Muscle of leg (tissue), 11 donors: Measurements from ENCODE around the gene ZFYVE21. TPM values are rescaled to one million over a fixed set of nuclear protein-coding genes. Genes with fewer than 3 reads are reported as not detected.

Experiments
- DNase-seq: peaks from one replicate; pipeline ENCODE4 v3.0.0; 2013
- H3K27ac ChIP-seq: one replicate; pipeline ENCODE4 v1.5.1; 2013; ENCODE audit warnings: mild to moderate bottlenecking, low read length, control low read depth
- H3K27me3 ChIP-seq: one replicate; pipeline ENCODE4 v1.6.1; 2013; ENCODE audit warnings: low read length; ENCODE audit not compliant: control insufficient read depth, insufficient read depth
- H3K36me3 ChIP-seq: one replicate; pipeline ENCODE4 v1.6.1; 2013; ENCODE audit warnings: low read length; ENCODE audit not compliant: control insufficient read depth, insufficient read depth
- H3K4me1 ChIP-seq: one replicate; pipeline ENCODE4 v1.6.1; 2013; ENCODE audit warnings: low read length; ENCODE audit not compliant: control insufficient read depth, insufficient read depth
- H3K4me3 ChIP-seq: one replicate; pipeline ENCODE4 v1.5.1; 2013; ENCODE audit warnings: low read length, control low read depth
- H3K9me3 ChIP-seq: replicated peaks from 2 replicates; pipeline ENCODE4 v1.6.1; 2013; ENCODE audit warnings: low read depth, low read length; ENCODE audit not compliant: control insufficient read depth
- WGBS: methylation state at CpG from one replicate; pipeline ENCODE4 v1.1.5; 2013; ENCODE audit warnings: missing lambda C conversion rate; ENCODE audit not compliant: insufficient coverage; 5-methylcytosine and 5-hydroxymethylcytosine counted together
- polyA plus RNA-seq, 8 donors: library from polyadenylated mRNA; unstranded; fragments of 120-200 nt; gene quantifications; one replicate each; pipeline versions ENCODE4 v1.2.1 to v1.2.3, GENCODE V29; 2013; ENCODE audit warnings: inconsistent platforms in 1 of 8, low replicate concordance in 1 of 8; ENCODE audit not compliant: insufficient read length in 8 of 8, insufficient read depth in 1 of 8
- total RNA-seq: library from RNA; stranded (reverse); fragments of 120-200 nt; gene quantifications from one replicate; pipeline ENCODE4 v1.2.4, GENCODE V29; 2013

Gene ZFYVE21
- total and polyA plus RNA-seq, 9 donors = 33.6 to 46.4 (median 41.3) TPM

GRCh38 chr14:103712633-103713247 is 2.9 kb upstream of the ZFYVE21 start:
- 61% methylated on average over 23 of the region's 24 CpGs for WGBS

GRCh38 chr14:103713304-103714062 is 2.1 kb upstream of the ZFYVE21 start:
- no peaks in the 10 kb centered on the region for H3K9me3 ChIP-seq
- H3K4me3 ChIP-seq = no peak overlapping the region
- H3K27me3 ChIP-seq = no peaks in the 10 kb centered on the region
- 74% methylated on average over 16 of the region's 18 CpGs for WGBS
- no peak for DNase-seq
- peaks cover 16% of the 10 kb centered on the region for H3K36me3 ChIP-seq
- no peak overlapping the region for H3K27ac ChIP-seq
- peaks cover 55% of the 10 kb centered on the region for H3K4me1 ChIP-seq

More at GRCh38 chr14:103712633-103713247, 2.9 kb upstream of the ZFYVE21 start:
- Histone ChIP-seq H3K36me3 (peaks cover 23% of the 10 kb centered on the region), H3K9me3 (no peaks in the 10 kb centered on the region), H3K4me3 (no peak overlapping the region), H3K4me1 (peaks cover 47% of the 10 kb centered on the region), H3K27me3 (no peaks in the 10 kb centered on the region), H3K27ac (no peak overlapping the region)
- DNase-seq = no peak

GRCh38 chr14:103714063-103714724 is 1.4 kb upstream of the ZFYVE21 start:
- no peak for DNase-seq
- 63% methylated on average over 11 of the region's 16 CpGs for WGBS
- Histone ChIP-seq H3K27me3 (no peaks in the 10 kb centered on the region), H3K9me3 (no peaks in the 10 kb centered on the region), H3K4me3 (peak overlapping the region; percentile 41), H3K4me1 (peaks cover 60% of the 10 kb centered on the region), H3K36me3 (peaks cover 10% of the 10 kb centered on the region), H3K27ac (no peak overlapping the region)

GRCh38 chr14:103716091-103716801 is 636 bp downstream of the ZFYVE21 start:
- Histone ChIP-seq H3K9me3 (no peaks in the 10 kb centered on the region), H3K4me1 (peaks cover 70% of the 10 kb centered on the region), H3K4me3 (peak overlapping the region; percentile 65), H3K27me3 (no peaks in the 10 kb centered on the region), H3K27ac (no peak overlapping the region), H3K36me3 (peaks cover 15% of the 10 kb centered on the region)
- WGBS = under 1% methylated on average over 64 of the region's 72 CpGs
- DNase-seq = no peak

GRCh38 chr14:103716899-103717411 is 1.3 kb downstream of the ZFYVE21 start:
- H3K4me3 ChIP-seq = peak overlapping the region; percentile 65
- peaks cover 63% of the 10 kb centered on the region for H3K4me1 ChIP-seq
- WGBS = 62% methylated on average over 6 of the region's 17 CpGs
- no peak for DNase-seq
- no peak overlapping the region for H3K27ac ChIP-seq
- H3K36me3 ChIP-seq = peaks cover 16% of the 10 kb centered on the region
- no peaks in the 10 kb centered on the region for H3K27me3 ChIP-seq
- H3K9me3 ChIP-seq = no peaks in the 10 kb centered on the region

- WGBS = 34% methylated on average over 9 of the region's 16 CpGs
- no peaks in the 10 kb centered on the region for H3K9me3 ChIP-seq
- no peaks in the 10 kb centered on the region for H3K27me3 ChIP-seq
- H3K36me3 ChIP-seq = peaks cover 16% of the 10 kb centered on the region
- H3K4me1 ChIP-seq = peaks cover 56% of the 10 kb centered on the region
- H3K27ac ChIP-seq = no peak overlapping the region
- no peak overlapping the region for H3K4me3 ChIP-seq
- peak; percentile 56 for DNase-seq
Observed at GRCh38 chr14:103718572-103718971, 3.0 kb downstream of the ZFYVE21 start.

GRCh38 chr14:103719751-103720150 is 4.1 kb downstream of the ZFYVE21 start:
- no peak overlapping the region for H3K27ac ChIP-seq
- WGBS = 79% methylated on average over 5 of the region's 8 CpGs

GRCh38 chr14:103721334-103722120 is 5.9 kb downstream of the ZFYVE21 start:
- Histone ChIP-seq H3K27ac (no peak overlapping the region), H3K4me3 (no peak overlapping the region), H3K4me1 (peaks cover 63% of the 10 kb centered on the region), H3K9me3 (no peaks in the 10 kb centered on the region), H3K27me3 (no peaks in the 10 kb centered on the region), H3K36me3 (peaks cover 29% of the 10 kb centered on the region)
- WGBS = 88% methylated on average over 17 of the region's 26 CpGs
- DNase-seq = no peak

More at GRCh38 chr14:103719751-103720150, 4.1 kb downstream of the ZFYVE21 start:
- Histone ChIP-seq H3K9me3 (no peaks in the 10 kb centered on the region), H3K4me1 (peaks cover 60% of the 10 kb centered on the region), H3K4me3 (no peak overlapping the region), H3K27me3 (no peaks in the 10 kb centered on the region), H3K36me3 (peaks cover 16% of the 10 kb centered on the region)
- no peak for DNase-seq

GRCh38 chr14:103723748-103724081 is 8.1 kb downstream of the ZFYVE21 start:
- Histone ChIP-seq H3K9me3 (no peaks in the 10 kb centered on the region), H3K36me3 (peaks cover 38% of the 10 kb centered on the region), H3K27me3 (no peaks in the 10 kb centered on the region), H3K4me1 (peaks cover 41% of the 10 kb centered on the region), H3K4me3 (no peak overlapping the region), H3K27ac (peak overlapping the region; percentile 84)
- 89% methylated on average over 5 of the region's 7 CpGs for WGBS
- DNase-seq = no peak
